Liver (tissue), 9 donors: Measurements from ENCODE around the gene EWSR1. TPM values are rescaled to one million over a fixed set of nuclear protein-coding genes. Genes with fewer than 3 reads are reported as not detected.
"Not testable (repeated sequence)": the region's sequence is repeated elsewhere in the genome, so short reads cannot be mapped to it uniquely, and the experiment has no call there.

Source experiments
- DNase-seq: peaks from one replicate; pipeline ENCODE4 v3.0.0-alpha.2; 2017; ENCODE audit warnings: low spot score
- H3K27ac ChIP-seq, 2 donors: one replicate each; pipeline ENCODE4 v1.7.0; 2013; ENCODE audit warnings: inconsistent platforms in 2 of 2, low read length in 2 of 2, control low read depth in 1 of 2, low read depth in 1 of 2, mild to moderate bottlenecking in 1 of 2
- H3K27me3 ChIP-seq, 4 donors: one replicate each; pipeline versions ENCODE4 v1.6.1 to v1.7.0; 2013; ENCODE audit warnings: low read length in 3 of 4, inconsistent platforms in 1 of 4, mild to moderate bottlenecking in 1 of 4, moderate library complexity in 1 of 4; ENCODE audit not compliant: control insufficient read depth in 4 of 4, insufficient read depth in 4 of 4
- H3K36me3 ChIP-seq, 4 donors: one replicate each; pipeline versions ENCODE4 v1.6.1 to v1.7.0; 2013; ENCODE audit warnings: low read length in 3 of 4, mild to moderate bottlenecking in 3 of 4, low read depth in 1 of 4, moderate library complexity in 1 of 4; ENCODE audit not compliant: control insufficient read depth in 4 of 4, insufficient read depth in 3 of 4
- H3K4me1 ChIP-seq, 4 donors: one replicate each; pipeline versions ENCODE4 v1.6.1 to v1.7.0; 2013; ENCODE audit warnings: low read length in 3 of 4, mild to moderate bottlenecking in 3 of 4, moderate library complexity in 1 of 4; ENCODE audit not compliant: control insufficient read depth in 4 of 4, insufficient read depth in 4 of 4
- H3K4me3 ChIP-seq, 3 donors: one replicate each; pipeline versions ENCODE4 v1.6.1 to v1.7.0; 2013; ENCODE audit warnings: low read length in 3 of 3, control low read depth in 1 of 3, low read depth in 1 of 3, mild to moderate bottlenecking in 1 of 3
- H3K9ac ChIP-seq, 2 donors: one replicate each; pipeline ENCODE4 v1.7.0; 2013; ENCODE audit warnings: low read length in 2 of 2, mild to moderate bottlenecking in 2 of 2, moderate library complexity in 2 of 2, control low read depth in 1 of 2, low read depth in 1 of 2
- H3K9me3 ChIP-seq, 4 donors: one replicate each; pipeline versions ENCODE4 v1.6.1 to v1.7.0; 2013; ENCODE audit warnings: low read length in 3 of 4; ENCODE audit not compliant: control insufficient read depth in 4 of 4
- CTCF ChIP-seq: fragments of 150-350 bp; IDR thresholded peaks from 2 replicates; pipeline ENCODE4 v1.5.1; 2017; ENCODE audit warnings: improper control_type of control experiment, low read depth, low read length; ENCODE audit not compliant: missing input control
- FOXA1 ChIP-seq: IDR thresholded peaks from 2 replicates; pipeline ENCODE4 v1.6.1; 2016; ENCODE audit warnings: antibody characterized with exemption
- HNF4A ChIP-seq, 2 donors: conservative IDR thresholded peaks; 2 replicates each; pipeline ENCODE4 v1.6.1; 2016; ENCODE audit warnings: antibody characterized with exemption in 2 of 2, mild to moderate bottlenecking in 2 of 2
- JUND ChIP-seq, 2 donors: IDR thresholded peaks; 2 replicates each; pipeline ENCODE4 v1.6.1; 2016; ENCODE audit warnings: antibody characterized with exemption in 2 of 2
- MAX ChIP-seq: IDR thresholded peaks from 2 replicates; pipeline ENCODE4 v1.6.1; 2016; ENCODE audit warnings: antibody characterized with exemption
- NR2F2 ChIP-seq: IDR thresholded peaks from 2 replicates; pipeline ENCODE4 v1.6.1; 2016; ENCODE audit warnings: antibody characterized with exemption
- RAD21 ChIP-seq, 2 donors: IDR thresholded peaks; 2 replicates each; pipeline ENCODE4 v1.6.1; 2016; ENCODE audit warnings: antibody characterized with exemption in 2 of 2, mild to moderate bottlenecking in 2 of 2
- REST ChIP-seq: IDR thresholded peaks from 2 replicates; pipeline ENCODE4 v1.6.1; 2016; ENCODE audit warnings: antibody characterized with exemption, mild to moderate bottlenecking
- SP1 ChIP-seq: IDR thresholded peaks from 2 replicates; pipeline ENCODE4 v1.6.1; 2018; ENCODE audit warnings: antibody characterized with exemption, mild to moderate bottlenecking
- TAF1 ChIP-seq: conservative IDR thresholded peaks from 2 replicates; pipeline ENCODE4 v1.6.1; 2016; ENCODE audit warnings: antibody characterized with exemption, mild to moderate bottlenecking
- YY1 ChIP-seq: IDR thresholded peaks from 2 replicates; pipeline ENCODE4 v1.6.1; 2016; ENCODE audit warnings: antibody characterized with exemption, mild to moderate bottlenecking
- ZBTB33 ChIP-seq: IDR thresholded peaks from 2 replicates; pipeline ENCODE4 v1.6.1; 2016; ENCODE audit warnings: antibody characterized with exemption
- WGBS: extraction: QIAGEN DNeasy Blood & Tissue Kit; methylation state at CpG from one replicate; pipeline ENCODE4 v1.1.7; 2013; 5-methylcytosine and 5-hydroxymethylcytosine counted together
- polyA plus RNA-seq, 2 donors: library from polyadenylated mRNA; stranded (reverse) in 1 of 2; unstranded in 1 of 2; fragments of 200-250 nt in 1 of 2; fragments of >200 nt in 1 of 2; fragmentation: Nextera tagmentation in 1 of 2; extraction: Ambion mirVana in 1 of 2; gene quantifications; one replicate each; pipeline versions ENCODE4 v1.2.1 to v1.2.3, GENCODE V29; 2013 to 2015
- total RNA-seq, 2 donors: library from RNA; depleted of rRNA; stranded (reverse); fragments of >200 nt; gene quantifications; one replicate each; pipeline ENCODE4 v1.2.3, GENCODE V29; 2014
- donor health status: healthy.
- donor health status: healthy.
- donor health status: healthy.
- donor health status: healthy.
- donor health status: healthy.

The EWSR1 gene
- total and polyA plus RNA-seq, 4 donors = 64.8 to 134 (median 78.3) TPM

GRCh38 chr22:29244785-29245625 is 23.1 kb upstream of the EWSR1 start:
- no peak overlapping the region for H3K9ac ChIP-seq
- no peak for DNase-seq
- H3K4me3 ChIP-seq = no peak overlapping the region
- 73% methylated on average over 7 of the region's 7 CpGs for WGBS
- no peak for TF ChIP-seq HNF4A (conservative IDR thresholded peaks at IDR 0.05)
- TF ChIP-seq RAD21 (IDR thresholded peaks at IDR 0.05) = no peak
- TF ChIP-seq TAF1 = no peak
- TF ChIP-seq ZBTB33 = no peak
- TF ChIP-seq NR2F2 = no peak
- TF ChIP-seq SP1 = no peak
- TF ChIP-seq FOXA1 = no peak
- TF ChIP-seq REST = no peak
- H3K27ac ChIP-seq = no peak overlapping the region
- H3K9me3 ChIP-seq = no peaks in the 10 kb centered on the region
- no peaks in the 10 kb centered on the region for H3K36me3 ChIP-seq
- H3K4me1 ChIP-seq = peaks cover 0 to 4% (median 2%) of the 10 kb centered on the region in 4 donors
- no peaks in the 10 kb centered on the region for H3K27me3 ChIP-seq

- 36% methylated on average over 11 of the region's 11 CpGs for WGBS
- Histone ChIP-seq H3K9ac (no peak overlapping the region), H3K27ac (no peak overlapping the region), H3K27me3 (no peaks in the 10 kb centered on the region), H3K4me1 (peaks cover 0 to 4% (median 2%) of the 10 kb centered on the region in 4 donors), H3K9me3 (no peaks in the 10 kb centered on the region), H3K36me3 (no peaks in the 10 kb centered on the region), H3K4me3 (no peak overlapping the region)
- peak; percentile 81 for DNase-seq
- TF ChIP-seq MAX = no peak
- no peak for TF ChIP-seq YY1
- TF ChIP-seq JUND (IDR thresholded peaks at IDR 0.05) = no peak
- peak; percentile 96 for TF ChIP-seq CTCF
- peak; percentile 94 to 98 for TF ChIP-seq RAD21 (IDR thresholded peaks at IDR 0.05)
- TF ChIP-seq NR2F2 = no peak
- TF ChIP-seq HNF4A (conservative IDR thresholded peaks at IDR 0.05) = peak; percentile 43 to 54
Observed at GRCh38 chr22:29245626-29246385, 22.3 kb upstream of the EWSR1 start.

GRCh38 chr22:29247891-29248290 is 20.2 kb upstream of the EWSR1 start:
- not testable (repeated sequence) for H3K27ac ChIP-seq, H3K4me3 ChIP-seq, H3K4me1 ChIP-seq, H3K27me3 ChIP-seq, H3K9ac ChIP-seq, DNase-seq, H3K9me3 ChIP-seq, H3K36me3 ChIP-seq
- 97% methylated on average over 10 of the region's 10 CpGs for WGBS
